C4-2B (cell line): Measurements from ENCODE around the gene TPSAB1.

Source experiments
- H3K27ac ChIP-seq: fragments of 450-650 bp; 2 replicates; pipeline ENCODE4 v1.5.1; 2017
- ZFX ChIP-seq: fragments of 450-650 bp; IDR thresholded peaks from 2 replicates; pipeline ENCODE4 v1.6.1; 2017
- TF ChIP-seq, protein P1 (sequence below): fragments of 450-650 bp; conservative IDR thresholded peaks from 2 replicates; pipeline ENCODE4 v1.5.1; 2017; ENCODE audit warnings: mild to moderate bottlenecking

The TPSAB1 gene

DNA sequence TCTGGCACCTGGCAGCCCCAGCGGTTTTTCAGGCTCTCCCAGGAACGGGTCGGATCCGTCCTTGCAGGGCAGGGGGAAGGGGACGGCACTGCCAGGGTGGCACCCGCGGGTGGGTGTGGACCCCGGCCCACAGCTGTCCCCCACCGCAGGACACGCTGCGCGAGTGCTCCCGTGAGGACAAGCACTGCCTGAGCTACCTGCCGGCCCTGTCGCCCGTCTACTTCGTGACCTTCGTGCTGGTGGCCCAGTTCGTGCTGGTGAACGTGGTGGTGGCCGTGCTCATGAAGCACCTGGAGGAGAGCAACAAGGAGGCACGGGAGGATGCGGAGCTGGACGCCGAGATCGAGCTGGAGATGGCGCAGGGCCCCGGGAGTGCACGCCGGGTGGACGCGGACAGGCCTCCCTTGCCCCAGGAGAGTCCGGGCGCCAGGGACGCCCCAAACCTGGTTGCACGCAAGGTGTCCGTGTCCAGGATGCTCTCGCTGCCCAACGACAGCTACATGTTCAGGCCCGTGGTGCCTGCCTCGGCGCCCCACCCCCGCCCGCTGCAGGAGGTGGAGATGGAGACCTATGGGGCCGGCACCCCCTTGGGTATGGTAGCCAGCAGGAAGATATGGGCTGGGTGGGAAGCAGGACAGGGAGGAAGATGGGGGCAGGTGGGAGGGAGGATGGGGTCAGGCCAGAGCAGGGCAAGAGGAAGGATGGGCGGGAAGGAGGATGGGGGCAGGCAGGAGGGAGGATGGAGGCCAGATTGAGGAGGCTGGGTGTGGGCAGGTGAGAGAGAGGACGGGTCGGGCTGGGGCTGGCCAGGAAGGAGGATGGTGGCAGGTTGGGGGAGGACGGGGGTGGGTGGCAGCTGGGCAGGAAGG is 22.2 kb upstream of the TPSAB1 start:
- no peak for TF ChIP-seq ZFX
- TF ChIP-seq, protein P1, sequence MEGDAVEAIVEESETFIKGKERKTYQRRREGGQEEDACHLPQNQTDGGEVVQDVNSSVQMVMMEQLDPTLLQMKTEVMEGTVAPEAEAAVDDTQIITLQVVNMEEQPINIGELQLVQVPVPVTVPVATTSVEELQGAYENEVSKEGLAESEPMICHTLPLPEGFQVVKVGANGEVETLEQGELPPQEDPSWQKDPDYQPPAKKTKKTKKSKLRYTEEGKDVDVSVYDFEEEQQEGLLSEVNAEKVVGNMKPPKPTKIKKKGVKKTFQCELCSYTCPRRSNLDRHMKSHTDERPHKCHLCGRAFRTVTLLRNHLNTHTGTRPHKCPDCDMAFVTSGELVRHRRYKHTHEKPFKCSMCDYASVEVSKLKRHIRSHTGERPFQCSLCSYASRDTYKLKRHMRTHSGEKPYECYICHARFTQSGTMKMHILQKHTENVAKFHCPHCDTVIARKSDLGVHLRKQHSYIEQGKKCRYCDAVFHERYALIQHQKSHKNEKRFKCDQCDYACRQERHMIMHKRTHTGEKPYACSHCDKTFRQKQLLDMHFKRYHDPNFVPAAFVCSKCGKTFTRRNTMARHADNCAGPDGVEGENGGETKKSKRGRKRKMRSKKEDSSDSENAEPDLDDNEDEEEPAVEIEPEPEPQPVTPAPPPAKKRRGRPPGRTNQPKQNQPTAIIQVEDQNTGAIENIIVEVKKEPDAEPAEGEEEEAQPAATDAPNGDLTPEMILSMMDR, result no peak
- H3K27ac ChIP-seq, result no peak overlapping the region

DNA sequence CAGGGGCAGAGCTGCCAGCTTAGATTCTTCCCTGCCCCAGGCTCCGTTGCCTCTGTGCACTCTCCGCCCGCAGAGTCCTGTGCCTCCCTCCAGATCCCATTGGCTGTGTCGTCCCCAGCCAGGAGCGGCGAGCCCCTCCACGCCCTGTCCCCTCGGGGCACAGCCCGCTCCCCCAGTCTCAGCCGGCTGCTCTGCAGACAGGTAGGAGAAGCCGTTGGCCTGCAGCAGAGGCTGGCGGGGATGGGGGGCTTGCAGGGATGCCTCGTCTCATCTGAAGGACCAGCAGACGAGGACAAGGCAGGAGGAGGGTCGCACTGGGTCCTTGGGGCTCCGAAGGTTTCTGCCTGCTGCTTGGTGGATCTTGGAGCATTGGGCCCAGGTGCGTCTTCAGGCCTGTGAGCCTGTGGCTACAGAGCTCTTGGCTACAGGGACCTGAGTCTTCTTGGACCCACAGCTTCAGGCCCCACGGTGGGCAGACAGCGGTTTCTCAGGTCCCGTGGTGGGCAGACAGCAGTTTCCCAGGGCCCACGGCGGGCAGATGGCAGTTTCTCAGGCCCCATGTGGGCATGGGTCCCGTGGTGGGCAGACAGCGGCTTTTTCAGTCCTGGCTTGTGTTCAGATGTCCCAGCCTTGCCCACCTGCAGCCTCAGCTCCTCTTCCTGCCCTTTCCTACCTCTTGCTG is 21.4 kb upstream of the TPSAB1 start:
- no peak overlapping the region for H3K27ac ChIP-seq
- TF ChIP-seq, protein P1, result no peak
- TF ChIP-seq ZFX, result no peak

DNA sequence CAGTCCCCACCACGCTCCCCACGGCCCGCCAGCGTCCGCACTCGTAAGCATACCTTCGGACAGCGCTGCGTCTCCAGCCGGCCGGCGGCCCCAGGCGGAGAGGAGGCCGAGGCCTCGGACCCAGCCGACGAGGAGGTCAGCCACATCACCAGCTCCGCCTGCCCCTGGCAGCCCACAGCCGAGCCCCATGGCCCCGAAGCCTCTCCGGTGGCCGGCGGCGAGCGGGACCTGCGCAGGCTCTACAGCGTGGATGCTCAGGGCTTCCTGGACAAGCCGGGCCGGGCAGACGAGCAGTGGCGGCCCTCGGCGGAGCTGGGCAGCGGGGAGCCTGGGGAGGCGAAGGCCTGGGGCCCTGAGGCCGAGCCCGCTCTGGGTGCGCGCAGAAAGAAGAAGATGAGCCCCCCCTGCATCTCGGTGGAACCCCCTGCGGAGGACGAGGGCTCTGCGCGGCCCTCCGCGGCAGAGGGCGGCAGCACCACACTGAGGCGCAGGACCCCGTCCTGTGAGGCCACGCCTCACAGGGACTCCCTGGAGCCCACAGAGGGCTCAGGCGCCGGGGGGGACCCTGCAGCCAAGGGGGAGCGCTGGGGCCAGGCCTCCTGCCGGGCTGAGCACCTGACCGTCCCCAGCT is 20.3 kb upstream of the TPSAB1 start:
- no peak overlapping the region for H3K27ac ChIP-seq
- no peak for TF ChIP-seq ZFX
- TF ChIP-seq, protein P1, result no peak

DNA sequence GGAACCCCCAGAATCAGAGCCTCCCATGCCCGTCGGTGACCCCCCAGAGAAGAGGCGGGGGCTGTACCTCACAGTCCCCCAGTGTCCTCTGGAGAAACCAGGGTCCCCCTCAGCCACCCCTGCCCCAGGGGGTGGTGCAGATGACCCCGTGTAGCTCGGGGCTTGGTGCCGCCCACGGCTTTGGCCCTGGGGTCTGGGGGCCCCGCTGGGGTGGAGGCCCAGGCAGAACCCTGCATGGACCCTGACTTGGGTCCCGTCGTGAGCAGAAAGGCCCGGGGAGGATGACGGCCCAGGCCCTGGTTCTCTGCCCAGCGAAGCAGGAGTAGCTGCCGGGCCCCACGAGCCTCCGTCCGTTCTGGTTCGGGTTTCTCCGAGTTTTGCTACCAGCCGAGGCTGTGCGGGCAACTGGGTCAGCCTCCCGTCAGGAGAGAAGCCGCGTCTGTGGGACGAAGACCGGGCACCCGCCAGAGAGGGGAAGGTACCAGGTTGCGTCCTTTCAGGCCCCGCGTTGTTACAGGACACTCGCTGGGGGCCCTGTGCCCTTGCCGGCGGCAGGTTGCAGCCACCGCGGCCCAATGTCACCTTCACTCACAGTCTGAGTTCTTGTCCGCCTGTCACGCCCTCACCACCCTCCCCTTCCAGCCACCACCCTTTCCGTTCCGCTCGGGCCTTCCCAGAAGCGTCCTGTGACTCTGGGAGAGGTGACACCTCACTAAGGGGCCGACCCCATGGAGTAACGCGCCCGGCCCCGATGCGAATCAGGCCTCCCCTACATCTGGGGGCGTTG is 19.5 kb upstream of the TPSAB1 start:
- H3K27ac ChIP-seq, result no peak overlapping the region
- no peak for TF ChIP-seq ZFX
- TF ChIP-seq, protein P1, result no peak

DNA sequence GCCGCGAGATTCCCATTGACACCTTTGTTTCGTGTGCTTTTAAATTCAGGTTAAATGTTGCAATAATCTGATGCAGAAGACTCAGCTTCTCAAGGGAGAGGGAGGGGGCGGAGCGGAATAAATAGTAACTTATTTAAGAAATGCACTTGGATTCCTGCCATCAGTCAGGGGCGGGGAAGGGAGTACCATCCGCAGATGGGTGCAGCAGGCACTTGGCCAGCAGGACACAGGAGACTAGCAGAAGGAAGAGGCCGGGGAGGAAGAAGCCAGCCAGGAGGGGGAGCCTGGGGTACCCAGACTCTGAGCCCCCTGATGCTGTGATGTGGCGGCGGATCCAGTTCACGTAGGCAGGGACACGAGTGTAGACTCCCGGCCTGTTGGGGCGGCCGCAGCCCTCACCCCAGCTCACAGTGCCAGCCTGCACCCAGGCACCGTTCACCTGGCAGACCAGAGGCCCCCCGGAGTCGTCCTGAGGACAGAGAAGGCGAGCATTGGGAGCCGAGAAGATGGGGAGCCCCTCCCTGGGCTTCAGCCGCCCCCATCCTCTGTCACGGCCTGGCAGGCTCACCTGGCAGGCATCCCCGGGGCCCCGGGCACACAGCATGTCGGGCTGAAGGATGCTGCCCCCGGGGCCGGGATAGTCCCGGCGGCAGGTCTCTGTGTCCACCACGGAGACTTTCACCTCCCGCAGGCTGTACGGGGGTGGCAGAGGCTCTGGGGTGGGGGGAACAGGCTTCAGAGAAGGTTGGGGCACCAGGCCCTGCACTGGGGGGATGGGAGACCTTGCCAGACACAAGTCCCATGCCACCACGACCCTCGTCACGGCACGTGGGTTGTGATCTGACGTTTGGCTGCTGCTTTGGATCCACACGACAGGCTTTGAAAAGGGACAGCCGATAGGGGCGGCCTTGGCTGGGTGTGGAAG is 18.6 kb upstream of the TPSAB1 start:
- no peak for TF ChIP-seq ZFX
- TF ChIP-seq, protein P1, result no peak
- no peak overlapping the region for H3K27ac ChIP-seq

DNA sequence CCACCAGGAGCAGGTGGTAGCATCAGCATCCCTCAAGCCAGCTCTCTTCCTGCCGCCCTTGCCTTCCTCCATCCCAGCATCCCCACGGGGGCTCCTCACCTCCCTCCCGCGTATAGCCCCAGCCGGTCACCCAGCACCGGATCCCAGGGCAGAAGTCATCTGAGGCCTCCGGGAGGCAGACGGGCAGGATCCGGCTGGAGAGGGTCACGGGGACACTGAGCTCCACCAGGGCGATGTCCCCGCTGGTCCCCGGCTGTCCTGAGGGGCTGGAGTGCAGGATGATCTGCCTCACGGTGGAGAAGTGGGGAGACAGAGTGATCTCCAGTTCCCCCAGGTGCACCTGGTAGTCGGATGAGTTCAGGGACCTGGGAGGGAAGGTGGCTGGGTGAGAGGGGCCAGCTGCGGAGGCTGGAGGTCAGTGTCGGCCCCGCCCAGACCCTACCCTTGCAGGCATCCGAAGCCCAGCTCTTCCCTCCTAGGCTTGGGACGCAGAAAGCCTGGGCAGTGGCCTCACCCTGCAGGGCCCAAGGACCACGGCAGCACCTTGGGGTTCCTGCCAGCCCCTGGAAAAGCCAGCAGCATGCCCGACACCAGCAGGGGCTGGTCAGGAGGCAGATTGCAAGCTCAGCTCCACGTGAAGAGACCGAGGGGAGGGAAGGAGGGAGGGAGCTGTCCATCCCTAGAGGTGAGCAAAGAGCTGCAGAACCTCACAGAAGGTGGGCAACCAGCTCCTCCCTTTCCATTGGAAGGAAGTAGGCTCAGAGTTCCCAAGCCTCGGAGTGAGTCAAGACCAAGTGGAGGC is 17.8 kb upstream of the TPSAB1 start:
- TF ChIP-seq, protein P1, result no peak
- no peak for TF ChIP-seq ZFX
- no peak overlapping the region for H3K27ac ChIP-seq
